Measurements from ENCODE around the gene AP5Z1. TPM values are rescaled to one million over a fixed set of nuclear protein-coding genes. Genes with fewer than 3 reads are reported as not detected.

Gene AP5Z1
- total RNA-seq, 1 donor from 2014 or later, result 71.2 TPM

DNA sequence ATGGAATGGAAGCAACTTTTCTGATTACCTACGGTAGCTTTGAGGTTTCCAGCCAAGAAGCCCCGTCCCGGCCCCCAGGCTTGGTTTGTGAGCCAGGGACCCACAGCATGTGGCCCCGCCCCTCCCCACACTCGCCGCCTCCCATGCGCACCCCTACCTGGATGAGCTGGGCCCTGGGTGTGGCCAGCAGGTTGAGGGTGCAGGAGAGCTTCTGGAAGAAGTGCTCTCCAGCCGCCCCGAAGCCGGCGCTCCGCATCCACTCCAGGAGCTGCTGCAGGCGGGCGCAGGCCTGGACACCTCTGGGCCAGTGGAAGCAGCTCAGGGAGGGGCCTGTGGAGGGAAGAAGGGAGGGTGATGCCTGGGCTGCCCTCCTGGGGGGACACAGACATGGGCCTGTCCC, 39.7 kb downstream of the AP5Z1 start:
- no peak for DNase-seq (ENCODE audit: low read depth)
- H3K27me3 ChIP-seq (ENCODE audit: control insufficient read depth, insufficient read depth, low read length), result peaks cover 59% of the 10 kb centered on the region
- H3K4me3 ChIP-seq (ENCODE audit: low read depth, low read length), result no peak overlapping the region
- no peaks in the 10 kb centered on the region for H3K36me3 ChIP-seq (ENCODE audit: control insufficient read depth, insufficient read depth, low read length)
- TF ChIP-seq, protein P1, sequence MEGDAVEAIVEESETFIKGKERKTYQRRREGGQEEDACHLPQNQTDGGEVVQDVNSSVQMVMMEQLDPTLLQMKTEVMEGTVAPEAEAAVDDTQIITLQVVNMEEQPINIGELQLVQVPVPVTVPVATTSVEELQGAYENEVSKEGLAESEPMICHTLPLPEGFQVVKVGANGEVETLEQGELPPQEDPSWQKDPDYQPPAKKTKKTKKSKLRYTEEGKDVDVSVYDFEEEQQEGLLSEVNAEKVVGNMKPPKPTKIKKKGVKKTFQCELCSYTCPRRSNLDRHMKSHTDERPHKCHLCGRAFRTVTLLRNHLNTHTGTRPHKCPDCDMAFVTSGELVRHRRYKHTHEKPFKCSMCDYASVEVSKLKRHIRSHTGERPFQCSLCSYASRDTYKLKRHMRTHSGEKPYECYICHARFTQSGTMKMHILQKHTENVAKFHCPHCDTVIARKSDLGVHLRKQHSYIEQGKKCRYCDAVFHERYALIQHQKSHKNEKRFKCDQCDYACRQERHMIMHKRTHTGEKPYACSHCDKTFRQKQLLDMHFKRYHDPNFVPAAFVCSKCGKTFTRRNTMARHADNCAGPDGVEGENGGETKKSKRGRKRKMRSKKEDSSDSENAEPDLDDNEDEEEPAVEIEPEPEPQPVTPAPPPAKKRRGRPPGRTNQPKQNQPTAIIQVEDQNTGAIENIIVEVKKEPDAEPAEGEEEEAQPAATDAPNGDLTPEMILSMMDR (IDR thresholded peaks at IDR 0.05; ENCODE audit: insufficient read depth, low read length, poor library complexity, severe bottlenecking), result no peak

DNA sequence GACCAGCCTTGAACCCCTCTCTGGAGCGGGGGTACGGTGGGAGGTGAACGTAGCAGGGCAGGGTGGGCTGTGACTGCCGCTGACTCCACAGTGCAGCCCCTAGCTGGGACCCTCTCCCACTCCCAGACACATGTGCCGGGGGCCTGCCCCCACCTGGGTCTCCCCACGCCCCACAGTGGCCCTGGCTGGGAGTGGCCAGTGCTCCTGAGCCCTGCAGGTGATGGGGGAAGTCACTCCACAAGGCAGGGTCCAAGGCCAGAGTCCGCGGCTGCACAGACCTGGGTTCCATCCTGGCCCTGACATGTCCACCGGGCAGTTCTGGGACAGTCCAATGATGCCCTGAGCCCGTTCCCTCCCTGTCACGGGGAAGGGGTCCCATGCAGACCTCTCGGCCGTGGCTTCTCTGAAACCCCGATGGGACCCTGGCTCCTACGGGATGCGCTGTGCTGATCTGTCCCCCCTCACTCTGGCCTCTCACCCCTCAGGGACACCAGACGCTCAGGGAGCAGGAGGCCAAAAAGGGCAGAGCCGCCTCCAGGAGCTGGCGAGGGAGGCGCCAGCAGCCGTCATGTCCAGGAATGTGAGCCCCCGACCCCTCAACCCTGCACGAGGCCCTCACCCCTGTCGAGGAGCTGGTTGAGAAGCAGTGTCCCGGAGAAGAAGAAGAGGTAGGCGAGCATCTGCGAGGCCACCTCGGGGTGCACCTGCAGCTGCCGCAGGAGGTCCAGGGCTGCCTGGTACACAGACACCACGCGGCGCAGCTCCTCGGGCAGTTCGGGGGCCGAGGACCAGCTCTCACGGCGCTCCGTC, 40.4 kb downstream of the AP5Z1 start:
- no peak for DNase-seq (ENCODE audit: low read depth)
- H3K4me3 ChIP-seq (ENCODE audit: low read depth, low read length), result no peak overlapping the region
- H3K27me3 ChIP-seq (ENCODE audit: control insufficient read depth, insufficient read depth, low read length), result peaks cover 65% of the 10 kb centered on the region
- TF ChIP-seq, protein P1 (IDR thresholded peaks at IDR 0.05; ENCODE audit: insufficient read depth, low read length, poor library complexity, severe bottlenecking), result no peak
- H3K36me3 ChIP-seq (ENCODE audit: control insufficient read depth, insufficient read depth, low read length), result no peaks in the 10 kb centered on the region

DNA sequence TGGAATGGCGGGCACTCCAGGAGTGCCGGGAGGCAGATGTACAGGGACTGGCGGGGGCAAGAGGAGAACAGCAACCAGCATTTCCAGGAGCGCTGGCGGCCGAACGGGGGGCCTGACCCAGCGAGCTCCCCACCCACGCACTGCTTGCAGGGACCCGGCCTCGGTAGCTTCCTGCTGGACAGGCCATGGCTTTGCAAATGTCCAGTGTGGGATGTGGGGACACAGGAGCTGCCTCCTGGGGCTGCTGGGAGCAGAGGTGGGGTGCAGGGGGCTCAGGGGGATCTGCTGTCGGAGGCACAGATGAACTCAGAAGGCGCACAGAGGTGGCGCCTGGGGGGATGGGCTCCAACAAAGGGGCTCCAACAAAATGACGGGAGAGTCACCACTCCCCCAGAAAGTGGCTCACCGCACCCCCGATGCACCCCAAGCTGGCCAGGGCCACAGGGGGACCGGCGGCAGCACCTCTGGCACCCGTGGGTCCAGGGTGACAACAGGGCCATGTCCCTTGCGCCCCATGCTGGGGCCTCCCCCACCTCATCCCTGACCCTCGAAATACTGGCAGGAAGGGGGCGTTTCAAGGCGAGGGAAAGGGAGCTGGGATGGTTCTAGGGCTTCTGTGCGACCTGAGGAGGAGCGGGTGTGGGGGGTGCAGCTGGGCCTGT, 41.1 kb downstream of the AP5Z1 start:
- TF ChIP-seq, protein P1 (IDR thresholded peaks at IDR 0.05; ENCODE audit: insufficient read depth, low read length, poor library complexity, severe bottlenecking), result no peak
- Histone ChIP-seq H3K4me3 (ENCODE audit: low read depth, low read length) (no peak overlapping the region), H3K36me3 (ENCODE audit: control insufficient read depth, insufficient read depth, low read length) (no peaks in the 10 kb centered on the region), H3K27me3 (ENCODE audit: control insufficient read depth, insufficient read depth, low read length) (peaks cover 70% of the 10 kb centered on the region)
- no peak for DNase-seq (ENCODE audit: low read depth)

DNA sequence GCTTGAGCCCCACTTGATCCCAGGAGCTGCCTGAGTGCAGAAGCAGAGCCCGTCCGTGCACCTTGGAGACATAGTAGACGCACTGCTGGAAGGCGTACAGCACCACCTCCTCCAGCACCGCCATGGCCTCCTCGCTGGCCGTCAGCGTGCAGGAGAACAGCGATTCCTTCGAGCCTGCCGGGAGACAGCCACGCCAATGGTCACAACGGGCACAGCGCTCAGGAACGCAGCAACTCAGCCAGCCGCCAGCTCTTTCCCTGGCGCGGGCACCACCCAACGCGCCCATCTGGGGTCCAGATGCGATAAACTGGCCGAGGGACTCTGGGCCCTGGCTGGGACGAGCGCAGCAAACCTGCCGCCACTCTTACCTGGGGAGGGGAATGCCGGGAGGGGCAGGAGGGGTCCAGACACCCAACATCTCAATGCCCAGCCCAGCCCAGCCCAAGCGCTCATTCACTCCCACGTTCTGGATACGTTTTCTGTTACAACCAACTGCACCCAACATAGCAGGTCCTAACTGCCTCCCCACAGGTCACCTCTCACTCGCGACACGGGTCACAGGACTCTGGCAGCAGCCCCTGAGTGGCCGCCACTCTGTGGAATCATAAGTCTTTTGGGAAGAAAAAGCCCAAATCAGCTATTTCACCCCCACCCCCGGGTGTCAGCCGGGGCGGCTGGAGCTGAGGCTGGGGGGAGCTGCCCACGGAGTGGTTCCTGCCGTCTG, 41.9 kb downstream of the AP5Z1 start:
- Histone ChIP-seq H3K36me3 (ENCODE audit: control insufficient read depth, insufficient read depth, low read length) (no peaks in the 10 kb centered on the region), H3K4me3 (ENCODE audit: low read depth, low read length) (no peak overlapping the region), H3K27me3 (ENCODE audit: control insufficient read depth, insufficient read depth, low read length) (peaks cover 75% of the 10 kb centered on the region)
- DNase-seq (ENCODE audit: low read depth), result no peak
- TF ChIP-seq, protein P1 (IDR thresholded peaks at IDR 0.05; ENCODE audit: insufficient read depth, low read length, poor library complexity, severe bottlenecking), result no peak

DNA sequence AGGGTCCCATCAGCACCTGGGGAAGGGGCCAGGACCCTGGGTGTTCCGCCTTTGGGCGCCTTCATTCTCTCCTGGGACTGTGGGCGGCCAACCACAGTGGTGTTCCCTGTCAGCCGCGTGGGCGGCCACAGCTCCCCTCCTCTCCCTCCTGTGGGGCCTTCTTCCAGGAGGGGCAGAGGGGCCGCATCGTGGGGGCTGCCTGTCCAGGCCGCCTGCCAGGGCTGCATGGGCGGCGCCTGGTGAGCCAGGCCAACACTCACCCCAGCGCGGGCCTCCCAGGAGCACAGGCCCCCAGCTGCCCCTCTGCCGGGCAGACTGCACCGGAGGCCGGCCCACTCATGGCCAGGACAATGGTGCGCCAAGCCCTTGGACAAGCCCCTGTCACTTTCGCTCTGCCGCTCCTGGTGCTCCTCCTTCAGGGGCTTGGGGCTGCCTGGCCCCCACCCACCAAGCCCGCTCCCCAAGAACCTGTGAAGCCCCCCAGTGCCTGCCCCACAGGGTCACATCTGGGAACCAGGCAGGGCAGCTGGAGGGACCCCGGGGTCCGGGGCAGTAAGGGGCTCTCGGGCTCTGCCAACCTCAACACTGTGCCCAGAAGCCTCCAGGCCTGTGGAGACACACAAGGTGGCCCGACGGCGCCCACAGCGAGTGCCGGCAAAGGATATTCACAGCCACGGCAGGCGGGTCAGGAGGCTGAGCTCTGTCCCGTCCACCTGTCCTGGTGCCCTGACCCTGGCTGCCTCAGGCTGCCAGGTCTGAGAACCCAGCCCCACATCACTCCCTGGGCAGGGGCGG, 42.8 kb downstream of the AP5Z1 start:
- Histone ChIP-seq H3K36me3 (ENCODE audit: control insufficient read depth, insufficient read depth, low read length) (no peaks in the 10 kb centered on the region), H3K4me3 (ENCODE audit: low read depth, low read length) (no peak overlapping the region), H3K27me3 (ENCODE audit: control insufficient read depth, insufficient read depth, low read length) (peaks cover 73% of the 10 kb centered on the region)
- TF ChIP-seq, protein P1 (IDR thresholded peaks at IDR 0.05; ENCODE audit: insufficient read depth, low read length, poor library complexity, severe bottlenecking), result no peak
- DNase-seq (ENCODE audit: low read depth), result no peak
